ENCODE results near the gene ZNF81.

- TF ChIP-seq CTCF (conservative IDR thresholded peaks at IDR 0.05) (no peak), ZFX (IDR thresholded peaks at IDR 0.05) (no peak)
Observed at GRCh38 chrX:47850901-47851300, 14.2 kb downstream of the ZNF81 start.

Data from C4-2B (cell line).